Left cardiac atrium (tissue), 4 donors: Measurements from ENCODE around the gene HK1. TPM values are rescaled to one million over a fixed set of nuclear protein-coding genes. Genes with fewer than 3 reads are reported as not detected.
A peak's percentile ranks its signal among the peaks of the same experiment; 100 is the strongest.

Experiments used
- ATAC-seq, 2 donors: fragments of 200-7000 bp; cut with Tn5 transposase; one replicate each; pipeline ENCODE4 v1.9.1; 2020; ENCODE audit warnings: mild to moderate bottlenecking in 2 of 2, moderate library complexity in 2 of 2
- DNase-seq: peaks from one replicate; pipeline ENCODE4 v3.0.0-alpha.2; 2020
- intact Hi-C, 2 donors: fragments of 100-400 bp; cut with DNase I; formaldehyde crosslinking; loops; one replicate each; pipeline versions ENCODE4 v1.14.1 to v1.15.1; 2022 to 2023
- total RNA-seq, 2 donors: library from RNA; stranded (reverse); fragmentation: NEBNext Ultra II Directional; extraction: Animal tissue kit (Norgen Biotek cat#: 25700); gene quantifications; one replicate each; pipeline ENCODE4 v1.2.1, GENCODE V29; 2021
- donor health status: DM: no; HTN: yes; CAD: no.
- donor health status: DM: no; HTN: yes; CAD: no; lungs with severe emphysema.
- donor health status: DM: yes; HTN: yes; CAD: no.
- donor health status: Dilated cardiomyopathy.

Gene HK1
- total RNA-seq, 2 donors from 2014 or later = 188 to 274 TPM

DNA sequence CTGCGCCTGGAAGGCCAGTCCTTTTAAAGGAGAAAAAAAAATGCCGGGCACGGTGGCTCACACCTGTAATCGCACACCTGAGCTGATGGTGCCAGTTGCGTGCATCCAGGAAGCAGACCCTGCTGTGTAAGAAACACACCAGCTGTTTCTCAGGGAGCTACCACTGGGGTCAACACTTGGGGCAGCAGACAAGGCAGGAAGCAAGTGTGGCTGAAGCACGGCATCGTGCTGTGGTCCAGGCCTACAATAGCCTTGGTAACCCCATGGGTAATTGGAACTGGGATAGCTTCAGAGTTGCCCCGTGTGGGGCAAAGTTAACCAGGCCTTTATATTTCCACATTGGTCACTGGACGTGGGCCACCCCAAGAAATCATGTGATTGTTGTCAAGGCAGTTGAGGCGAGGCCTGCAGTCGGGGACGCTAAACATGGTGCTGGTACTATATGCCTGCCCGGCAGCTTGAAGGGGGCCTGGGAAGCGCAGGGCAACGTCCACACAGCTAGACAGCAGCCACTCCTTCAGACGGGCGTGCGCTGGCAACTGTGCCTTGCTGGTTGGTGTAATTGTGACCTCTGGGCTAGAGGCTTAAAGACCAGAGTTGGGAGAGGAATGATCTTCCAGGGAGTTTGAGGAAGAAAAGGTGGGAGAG, 140.9 kb downstream of the HK1 start:
- no peak for DNase-seq
- no peak for ATAC-seq
- intact Hi-C loops = no loop called here

DNA sequence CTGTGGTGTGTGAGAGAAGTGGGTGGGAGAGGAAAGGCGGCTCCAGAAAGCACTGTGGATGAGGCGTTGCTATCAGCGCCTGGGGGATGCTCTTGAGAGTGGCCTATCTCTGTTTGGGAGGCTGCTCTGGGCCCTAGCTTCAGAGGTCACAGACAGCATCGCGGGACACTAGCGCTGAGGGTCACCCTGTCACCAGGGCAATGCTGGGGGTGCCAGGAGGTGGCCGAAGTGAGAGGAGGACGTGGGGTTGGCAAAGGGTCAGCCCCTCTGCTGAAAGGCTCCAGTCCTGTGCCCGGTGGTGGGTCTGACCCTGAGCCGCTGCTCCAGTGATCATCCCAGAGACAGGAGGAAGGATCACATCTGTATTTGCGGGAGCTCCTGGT, 141.4 kb downstream of the HK1 start:
- ATAC-seq (no peak), DNase-seq (peak; percentile 13)
- intact Hi-C loops = no loop called here

DNA sequence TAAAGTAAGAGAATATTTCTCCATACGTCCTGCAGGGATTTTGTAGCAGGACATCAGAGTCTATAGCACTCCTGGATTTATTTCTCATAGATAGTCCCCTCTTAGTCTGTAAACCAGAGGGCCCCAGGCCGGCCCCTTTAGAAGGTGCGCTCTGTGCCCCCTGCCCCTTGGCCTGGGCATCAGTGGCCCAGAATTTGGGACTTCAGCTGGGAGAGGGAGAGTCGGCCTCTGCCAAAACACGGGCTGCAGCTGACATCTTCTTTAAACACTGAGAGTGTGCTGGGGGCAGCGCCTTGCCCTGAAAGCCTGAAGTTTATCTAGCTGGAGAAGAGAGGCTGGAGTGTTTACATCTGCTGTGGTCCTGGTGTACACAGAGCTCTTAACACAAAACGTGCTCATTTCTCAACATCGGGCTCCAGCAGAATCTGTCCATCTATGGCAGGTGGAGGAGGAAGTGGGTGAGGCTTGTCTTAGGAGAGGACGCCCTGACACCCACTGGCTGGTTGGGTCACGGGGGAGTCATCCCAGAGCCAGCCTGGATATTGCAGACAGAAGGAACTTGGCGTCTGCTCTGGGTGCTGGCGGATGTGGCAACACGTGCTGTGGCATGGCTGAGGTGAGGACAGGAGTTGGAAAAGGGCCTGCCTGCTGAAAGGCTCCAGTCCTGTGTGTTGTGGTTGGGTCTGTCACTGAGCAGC, 143.5 kb downstream of the HK1 start:
- intact Hi-C loops = no loop called here
- peak; percentile 77 for DNase-seq
- ATAC-seq = peak; percentile 86 to 92

DNA sequence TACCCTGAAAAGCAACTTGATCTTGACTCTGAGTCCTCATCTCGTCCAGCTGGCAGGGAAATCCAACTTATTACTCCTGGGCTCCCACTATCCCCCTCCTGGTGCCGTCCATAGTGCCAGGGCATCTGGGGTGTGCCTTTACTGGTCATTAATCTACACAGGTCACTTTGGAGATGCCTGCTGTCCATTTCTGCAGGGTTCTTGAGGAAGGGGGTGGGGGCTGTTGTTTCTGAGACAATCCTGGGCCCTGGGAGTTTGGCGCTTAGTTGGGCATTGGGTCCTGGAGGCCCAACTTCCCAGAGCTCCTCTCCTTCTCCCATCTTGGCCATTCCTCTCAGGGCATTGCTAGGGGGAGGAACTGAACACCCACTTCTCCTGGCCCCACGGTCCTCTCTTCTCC, 144.4 kb downstream of the HK1 start:
- ATAC-seq (no peak), DNase-seq (no peak)
- intact Hi-C loops = no loop called here

DNA sequence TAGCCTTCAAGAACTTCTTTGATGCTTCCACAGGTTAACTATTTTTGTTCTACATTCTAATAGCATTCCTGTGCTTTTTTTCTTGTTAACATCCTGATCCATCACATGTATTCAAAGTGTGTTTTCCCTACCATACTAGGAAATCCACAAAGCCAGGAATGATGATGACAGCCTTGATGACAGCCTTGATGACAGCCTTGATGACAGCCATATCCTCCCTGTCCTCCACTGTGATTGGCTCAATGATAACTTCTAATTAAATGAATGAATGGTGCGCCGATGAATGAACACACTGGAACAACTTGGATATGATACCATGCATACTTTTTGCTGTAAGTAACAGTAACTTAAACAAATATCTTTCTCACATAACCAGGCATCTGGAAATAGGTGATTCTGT, 146.7 kb downstream of the HK1 start:
- intact Hi-C loops = loop anchor here in 1 of 2 donors (5.0 kb wide), 1 partner anchor 82 kb away; no protein-coding TSS in a partner anchor
- DNase-seq = no peak
- no peak for ATAC-seq

DNA sequence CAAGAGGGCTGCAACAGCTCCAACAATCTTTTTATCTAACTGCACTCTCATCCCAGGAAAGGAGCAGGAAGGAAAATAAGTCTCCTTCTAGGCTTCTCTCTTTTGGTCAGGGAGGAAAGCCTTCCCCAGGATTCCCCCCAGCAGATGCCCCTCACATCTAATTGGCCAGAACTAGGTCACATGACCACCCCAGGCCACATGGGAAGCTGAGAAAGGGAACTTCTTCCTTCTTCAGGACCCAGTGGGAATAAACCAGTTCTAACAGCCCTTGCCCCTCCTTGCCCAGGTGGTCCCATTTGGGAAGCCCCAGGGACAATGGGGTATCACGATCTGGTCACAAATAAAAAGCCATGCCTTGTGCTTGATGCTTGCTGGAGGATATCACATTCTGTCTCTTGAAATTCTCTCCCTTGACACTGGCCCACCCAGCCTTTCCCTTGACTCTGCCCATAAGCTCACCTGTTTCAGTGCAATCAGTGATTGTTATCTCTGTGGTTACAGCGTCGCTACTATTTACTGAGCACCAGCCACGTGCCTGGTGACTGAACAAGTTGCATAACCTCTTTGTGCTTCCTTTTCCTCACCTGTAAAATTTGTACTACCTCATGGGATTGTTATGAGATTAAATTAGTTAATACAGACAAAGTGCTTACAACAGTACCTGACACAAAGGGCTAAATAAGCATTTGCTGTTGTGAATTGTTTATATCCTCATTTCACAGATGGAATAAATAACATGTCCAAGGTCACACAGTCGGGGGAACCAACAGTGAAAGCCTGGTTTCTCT, 147.4 kb downstream of the HK1 start:
- no peak for DNase-seq
- intact Hi-C loops = loop anchor here (2.0 to 5.0 kb wide), 2 partner anchors 82 to 213 kb away; no protein-coding TSS in a partner anchor
- ATAC-seq = no peak

DNA sequence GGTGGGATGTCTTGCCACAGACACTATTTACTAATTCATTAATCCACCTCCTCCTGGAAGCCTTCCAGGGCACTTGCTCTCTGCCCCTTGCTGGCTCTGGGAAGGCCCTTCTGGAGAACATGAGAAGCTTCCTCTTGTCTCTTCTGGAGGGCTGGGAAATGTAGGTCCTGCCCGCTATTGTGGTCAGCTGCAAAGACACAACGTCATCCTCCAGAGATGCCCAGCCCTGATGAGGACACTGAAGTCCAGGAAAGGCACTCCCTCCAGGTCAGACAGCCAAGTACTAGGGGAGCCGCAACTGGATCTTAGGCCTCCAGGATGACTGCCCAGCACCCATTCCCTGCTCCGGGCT, 148.1 kb downstream of the HK1 start:
- intact Hi-C loops = loop anchor here (2.0 to 5.0 kb wide), 2 partner anchors 81 to 212 kb away; no protein-coding TSS in a partner anchor
- DNase-seq = no peak
- no peak for ATAC-seq

DNA sequence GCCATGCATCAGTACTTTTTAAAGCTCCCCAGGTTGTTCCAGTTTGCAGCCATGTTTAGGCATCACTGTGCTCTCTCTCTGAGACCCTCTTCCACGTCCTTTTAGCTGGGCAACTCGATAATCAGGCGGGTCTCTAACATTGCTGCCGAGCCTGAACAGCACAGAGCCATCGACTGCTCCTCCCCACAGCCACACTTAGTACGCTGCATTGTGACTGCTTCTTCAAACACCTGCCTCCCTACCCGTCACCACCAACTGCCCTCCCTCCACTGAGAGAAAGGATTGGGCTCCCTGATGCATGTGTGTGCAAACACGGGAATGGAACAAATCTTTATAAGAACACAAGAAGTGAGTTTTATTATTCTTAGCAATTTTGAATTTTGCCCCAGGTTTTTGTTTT, 149.9 kb downstream of the HK1 start:
- intact Hi-C loops = loop anchor here (2.0 to 5.0 kb wide), 2 partner anchors 79 kb away; no protein-coding TSS in a partner anchor
- ATAC-seq (no peak), DNase-seq (no peak)

DNA sequence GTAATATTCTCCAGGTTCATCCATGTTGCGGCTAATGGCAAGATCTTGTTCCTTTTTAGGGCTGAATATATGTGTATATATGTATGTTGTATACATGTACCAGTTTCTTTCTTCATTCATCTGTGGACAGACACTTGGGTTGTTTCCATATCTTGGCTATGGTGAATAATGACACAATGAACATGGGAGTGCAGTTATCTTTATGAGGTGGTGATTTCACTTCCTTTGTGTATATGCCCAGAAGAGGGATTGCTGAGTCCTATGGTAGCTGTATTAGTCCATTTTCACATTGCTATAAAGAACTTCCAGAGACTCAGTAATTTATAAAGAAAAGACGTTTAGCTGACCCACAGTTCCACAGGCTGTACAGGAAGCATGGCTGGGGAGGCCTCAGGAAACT, 155.9 kb downstream of the HK1 start:
- ATAC-seq (no peak), DNase-seq (no peak)
- intact Hi-C loops = loop anchor here in 1 of 2 donors (10.0 kb wide), 1 partner anchor 201 kb away; the partner anchor contains the start of gene FAM241B

DNA sequence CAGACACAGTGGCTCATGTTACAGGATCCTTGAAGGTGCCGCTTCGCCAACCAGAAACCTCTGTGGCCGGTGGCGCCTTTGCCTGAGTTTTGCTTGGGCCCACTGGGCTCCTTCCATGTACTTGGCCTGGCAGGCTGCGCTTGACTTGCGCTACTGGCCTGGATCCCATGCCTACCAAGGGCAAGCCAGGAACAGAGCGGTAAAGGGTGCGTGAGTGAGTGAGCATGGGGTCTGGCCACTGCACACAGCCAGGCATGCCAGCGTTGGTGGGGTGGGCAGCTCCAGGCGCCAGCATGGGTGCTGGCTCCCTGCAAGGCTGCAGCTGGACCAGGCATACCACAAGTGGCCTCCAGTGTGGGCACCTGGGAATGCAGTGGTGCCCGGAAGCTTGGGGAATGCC, 156.6 kb downstream of the HK1 start:
- DNase-seq (no peak), ATAC-seq (no peak)
- intact Hi-C loops = loop anchor here in 1 of 2 donors (10.0 kb wide), 1 partner anchor 200 kb away; the partner anchor contains the start of gene FAM241B

DNA sequence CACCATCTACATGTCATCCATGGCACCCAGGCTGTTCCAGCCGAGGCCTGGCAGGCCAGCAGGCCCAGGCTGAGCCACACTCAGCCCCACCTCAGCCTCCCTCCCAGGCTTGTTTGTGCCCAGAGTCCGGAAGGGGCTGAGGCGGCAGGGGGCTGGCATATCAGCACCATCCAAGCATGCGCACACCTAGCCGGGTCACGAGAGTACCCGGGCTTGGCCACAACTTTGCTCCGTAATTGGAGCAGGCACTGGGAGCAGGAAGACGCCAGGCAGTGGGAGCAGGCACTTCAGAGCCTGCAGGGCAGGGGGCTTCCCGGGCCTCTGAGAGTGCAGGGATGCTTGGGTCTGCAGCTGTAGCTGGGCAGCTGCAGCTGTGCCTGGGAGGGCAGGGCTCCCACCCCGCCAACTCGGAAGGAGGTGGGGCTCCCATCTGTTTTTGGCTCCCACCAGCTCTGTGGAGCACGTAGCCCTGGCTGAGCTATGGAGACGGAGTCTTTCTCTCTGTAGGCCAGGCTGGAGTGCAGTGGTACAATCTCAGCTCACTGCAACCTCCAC, 157.7 kb downstream of the HK1 start:
- no peak for DNase-seq
- no peak for ATAC-seq
- intact Hi-C loops = loop anchor here in 1 of 2 donors (10.0 kb wide), 1 partner anchor 199 kb away; the partner anchor contains the start of gene FAM241B

DNA sequence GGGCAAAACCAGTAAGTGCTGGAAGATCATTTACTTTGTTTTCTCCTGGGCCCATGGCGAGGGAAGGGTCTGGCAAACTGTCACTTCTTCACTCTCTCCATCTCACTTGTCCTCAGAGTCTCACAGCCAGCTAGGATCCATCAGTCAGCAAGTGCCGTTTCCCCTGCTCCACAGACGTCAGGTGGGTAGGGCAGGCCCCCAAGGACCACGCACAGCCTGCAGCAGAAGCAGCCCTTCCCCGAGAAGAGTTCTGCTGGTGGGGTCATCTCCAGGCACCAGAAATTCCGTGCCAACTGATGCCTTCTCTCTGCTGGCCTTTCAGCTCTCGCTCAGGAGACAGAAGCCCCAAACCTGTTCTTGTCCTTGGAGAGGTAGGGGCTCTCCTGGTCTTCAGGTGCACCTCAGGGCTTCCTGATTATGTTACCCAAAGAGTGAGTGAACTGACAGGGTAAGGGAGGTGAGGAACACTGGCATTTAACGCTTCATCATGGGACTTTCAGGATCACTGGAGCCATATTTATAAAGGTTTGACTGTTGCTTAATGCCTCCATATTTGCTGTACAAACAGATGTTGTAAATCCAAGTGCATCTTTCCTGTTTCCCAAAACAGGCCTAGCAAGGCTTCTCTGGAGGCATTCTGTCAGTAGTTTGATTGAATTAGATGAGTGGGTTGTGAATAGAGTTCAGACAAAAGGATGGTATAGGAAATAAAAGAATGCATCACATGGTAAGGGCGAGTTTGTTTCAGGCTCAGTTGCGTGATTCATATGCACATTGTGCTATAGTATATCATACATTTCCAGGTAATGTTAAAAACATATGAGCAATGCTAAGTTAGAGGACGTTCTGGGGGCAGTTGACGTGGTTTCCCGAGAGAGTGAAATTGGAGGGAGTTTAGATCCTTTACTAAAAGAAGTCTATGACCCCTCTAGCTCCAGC, 159.3 kb downstream of the HK1 start:
- ATAC-seq = no peak
- intact Hi-C loops = loop anchor here in 1 of 2 donors (10.0 kb wide), 1 partner anchor 197 kb away; the partner anchor contains the start of gene FAM241B
- DNase-seq = no peak

DNA sequence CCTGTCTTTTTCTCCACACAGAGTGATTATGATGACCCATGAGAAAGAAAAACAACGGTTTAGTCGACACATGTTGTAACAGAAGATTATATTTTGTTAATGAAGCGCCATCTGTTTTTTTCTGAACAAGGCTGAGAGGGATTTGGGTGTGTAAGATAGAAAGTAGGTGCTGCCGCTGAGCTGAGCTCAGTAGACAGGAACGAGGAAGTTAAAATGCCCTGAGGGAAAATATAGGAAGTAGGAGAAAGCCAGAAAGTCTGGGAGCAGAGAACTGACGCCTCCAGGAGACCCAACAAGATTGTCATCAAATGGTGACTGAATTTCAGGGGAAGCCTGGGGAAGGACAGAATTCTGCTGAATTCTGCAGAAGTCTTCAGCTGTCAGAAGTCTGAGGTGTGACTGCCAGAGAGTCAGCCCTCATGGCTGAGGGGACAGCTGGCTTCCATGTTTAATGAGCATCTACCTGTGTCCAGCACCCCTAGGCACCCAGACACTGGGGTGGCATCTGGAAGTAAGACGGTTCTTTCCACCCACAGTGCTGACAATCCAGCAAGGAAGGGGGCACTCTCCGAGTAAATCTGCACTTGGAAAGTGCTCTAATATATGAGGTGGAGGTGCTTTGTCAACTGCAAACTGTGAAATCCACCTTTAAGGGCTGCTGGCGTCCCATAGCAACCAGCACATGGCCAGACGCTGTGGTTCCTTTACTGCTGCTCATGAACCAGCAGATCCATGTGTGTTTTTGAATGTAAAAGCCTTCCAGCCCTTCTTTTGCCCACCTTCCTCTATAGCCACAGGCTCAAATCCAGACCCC, 160.4 kb downstream of the HK1 start:
- intact Hi-C loops = loop anchor here in 1 of 2 donors (10.0 kb wide), 1 partner anchor 196 kb away; the partner anchor contains the start of gene FAM241B
- no peak for DNase-seq
- peak in 1 of 2 donors; percentile 71 for ATAC-seq

DNA sequence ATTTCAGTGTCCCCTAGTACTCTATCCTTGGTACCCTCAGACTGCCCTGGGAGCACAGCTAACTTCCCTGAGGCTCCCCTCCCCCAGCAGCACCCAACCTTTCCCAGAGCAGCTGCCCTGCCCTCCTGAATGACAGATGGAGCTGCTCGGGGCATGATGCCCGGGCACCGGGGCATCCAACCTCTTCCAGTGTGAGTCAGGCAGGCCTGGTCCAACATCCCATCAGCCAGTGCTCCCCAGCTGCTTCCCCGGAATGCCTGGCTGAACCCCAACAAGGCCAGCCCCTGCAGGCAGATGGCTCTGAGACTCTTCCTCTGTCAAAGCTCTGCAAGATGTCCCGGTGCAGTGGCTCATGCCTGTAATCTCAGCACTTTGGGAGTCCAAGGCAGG, 161.0 kb downstream of the HK1 start:
- peak; percentile 62 to 91 for ATAC-seq
- intact Hi-C loops = loop anchor here in 1 of 2 donors (10.0 kb wide), 1 partner anchor 195 kb away; the partner anchor contains the start of gene FAM241B
- DNase-seq = no peak

DNA sequence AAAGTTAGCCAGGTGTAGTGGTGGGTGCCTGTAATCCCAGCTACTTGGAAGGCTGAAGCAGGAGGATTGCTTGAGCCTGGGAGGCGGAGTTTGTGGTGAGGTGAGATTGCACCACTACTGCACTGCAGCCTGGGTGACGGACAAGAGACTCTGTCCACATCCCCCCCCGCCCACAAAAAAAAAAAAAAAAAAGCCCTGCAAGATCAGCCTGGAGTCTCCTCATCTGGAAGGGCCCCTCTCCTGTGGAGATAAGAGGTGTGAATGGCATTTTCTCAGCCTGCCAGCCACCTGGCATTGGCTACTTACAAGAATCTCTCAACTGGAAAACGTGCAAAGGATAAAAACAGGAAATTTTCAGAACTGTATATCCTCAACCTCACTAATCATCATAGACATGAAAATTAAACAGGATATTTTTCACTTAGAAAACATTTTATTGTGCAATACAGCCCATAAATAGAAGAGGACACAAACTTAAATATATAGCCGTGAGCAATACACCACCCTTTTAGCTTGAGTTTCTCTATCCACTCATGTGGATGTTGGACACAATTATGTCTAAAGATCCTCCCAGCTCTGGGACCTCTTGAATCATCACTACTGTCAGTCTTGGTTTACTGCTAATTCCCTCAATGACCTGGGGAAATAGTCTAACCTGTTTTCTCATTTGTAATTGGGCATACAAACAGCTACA, 161.7 kb downstream of the HK1 start:
- intact Hi-C loops = loop anchor here in 1 of 2 donors (10.0 kb wide), 1 partner anchor 195 kb away; the partner anchor contains the start of gene FAM241B
- ATAC-seq = peak in 1 of 2 donors; percentile 67
- DNase-seq = no peak

DNA sequence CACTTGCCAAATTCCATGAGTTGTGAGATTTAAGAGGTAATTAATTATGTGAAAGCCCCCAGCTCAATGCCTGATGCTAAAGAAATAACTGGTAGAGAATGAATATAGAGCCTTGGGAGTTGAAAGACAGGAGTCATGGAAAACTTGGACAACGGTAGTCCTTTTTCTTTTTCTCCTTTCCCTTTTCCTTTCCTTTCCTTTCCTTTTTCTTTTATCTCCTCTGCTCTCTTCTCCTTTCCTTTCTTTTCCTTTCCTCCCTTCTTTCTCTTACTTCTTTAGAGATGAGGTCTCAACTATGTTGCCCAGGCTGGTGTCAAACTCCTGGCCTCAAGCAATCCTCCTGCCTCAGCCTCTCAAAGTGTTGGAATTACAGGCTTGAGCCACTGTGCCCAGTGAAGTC, 165.1 kb downstream of the HK1 start:
- no peak for ATAC-seq
- intact Hi-C loops = no loop called here
- no peak for DNase-seq

DNA sequence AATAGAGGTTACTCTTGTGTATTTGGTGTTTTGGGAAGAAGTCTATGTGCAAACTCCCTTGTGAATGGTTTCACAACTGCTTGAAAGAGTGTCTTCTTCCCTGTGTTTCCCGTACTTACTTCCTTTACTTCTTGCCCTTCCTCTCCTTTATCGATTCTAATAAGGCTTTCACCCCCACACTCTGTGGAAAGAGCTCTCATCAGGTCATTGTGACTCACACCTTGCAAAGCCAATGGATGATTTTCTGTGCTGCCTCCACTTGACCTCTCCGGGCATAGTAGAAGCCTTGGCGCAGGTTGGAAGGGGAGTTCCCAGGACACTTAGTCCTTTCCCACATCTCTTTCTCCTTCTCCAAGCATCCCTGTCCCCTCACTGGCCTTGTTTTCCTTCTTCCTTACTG, 166.7 kb downstream of the HK1 start:
- DNase-seq (no peak), ATAC-seq (no peak)
- intact Hi-C loops = no loop called here
